MCF 10A (cell line): ENCODE results near the gene CADPS. TPM values are rescaled to one million over a fixed set of nuclear protein-coding genes. Genes with fewer than 3 reads are reported as not detected.

ENCODE experiments used
- BruUV-seq: library from RNA; stranded (reverse); fragments of 400-500 nt; replicated peaks from 2 replicates; lab custom pipeline; 2021; lab: Mats Ljungman, UMichigan
- CTCF ChIA-PET: fragments of 300-600 bp; sonication (Branson Sonifier 250); formaldehyde crosslinking; extraction: SDS; loops from one replicate; lab custom pipeline; 2021; ENCODE audit warnings: antibody characterized with exemption, inconsistent platforms; lab: Yijun Ruan, JAX
- POLR2A ChIA-PET: fragments of 300-600, 350-650 bp; sonication (Branson Sonifier 250); formaldehyde crosslinking; extraction: SDS; loops from one replicate; lab custom pipeline; 2020; ENCODE audit warnings: antibody characterized with exemption, inconsistent platforms; lab: Yijun Ruan, JAX
- DNase-seq: peaks from one replicate; pipeline ENCODE4 v3.0.0-alpha.2; 2018; ENCODE audit not compliant: unreplicated experiment
- H3K27ac Mint-ChIP-seq: one replicate; pipeline ENCODE4 v1.8.0; 2022; ENCODE audit warnings: mild to moderate bottlenecking, low read depth, mixed read lengths; ENCODE audit not compliant: unreplicated experiment
- H3K27me3 Mint-ChIP-seq: one replicate; pipeline ENCODE4 v1.8.0; 2022; ENCODE audit warnings: mixed read lengths; ENCODE audit not compliant: insufficient read depth, unreplicated experiment
- H3K36me3 Mint-ChIP-seq: one replicate; pipeline ENCODE4 v1.8.0; 2022; ENCODE audit warnings: mild to moderate bottlenecking, moderate library complexity, mixed read lengths; ENCODE audit not compliant: insufficient read depth, unreplicated experiment
- H3K4me1 Mint-ChIP-seq: one replicate; pipeline ENCODE4 v1.8.0; 2022; ENCODE audit warnings: mixed read lengths; ENCODE audit not compliant: insufficient read depth, unreplicated experiment
- H3K4me3 Mint-ChIP-seq: one replicate; pipeline ENCODE4 v1.8.0; 2022; ENCODE audit warnings: mild to moderate bottlenecking, moderate library complexity, mixed read lengths; ENCODE audit not compliant: unreplicated experiment
- H3K9me3 Mint-ChIP-seq: one replicate; pipeline ENCODE4 v1.8.0; 2022; ENCODE audit warnings: mixed read lengths; ENCODE audit not compliant: unreplicated experiment
- intact Hi-C: fragments of 100-400 bp; cut with micrococcal nuclease; formaldehyde crosslinking; loops from 2 replicates; pipeline ENCODE4 v1.14.1; 2022
- total RNA-seq: library from RNA; stranded (reverse); gene quantifications from 2 replicates; pipeline ENCODE4 v1.2.3, GENCODE V29; 2022
- TF ChIP-seq, protein P1 (sequence below): fragments of 200-600 bp; IDR thresholded peaks from one replicate; pipeline ENCODE4 v1.8.0; 2022; ENCODE audit warnings: antibody characterized with exemption, mild to moderate bottlenecking; ENCODE audit not compliant: unreplicated experiment

Gene CADPS
- total RNA-seq, 1 experiment from 2014 or later = not detected

DNA sequence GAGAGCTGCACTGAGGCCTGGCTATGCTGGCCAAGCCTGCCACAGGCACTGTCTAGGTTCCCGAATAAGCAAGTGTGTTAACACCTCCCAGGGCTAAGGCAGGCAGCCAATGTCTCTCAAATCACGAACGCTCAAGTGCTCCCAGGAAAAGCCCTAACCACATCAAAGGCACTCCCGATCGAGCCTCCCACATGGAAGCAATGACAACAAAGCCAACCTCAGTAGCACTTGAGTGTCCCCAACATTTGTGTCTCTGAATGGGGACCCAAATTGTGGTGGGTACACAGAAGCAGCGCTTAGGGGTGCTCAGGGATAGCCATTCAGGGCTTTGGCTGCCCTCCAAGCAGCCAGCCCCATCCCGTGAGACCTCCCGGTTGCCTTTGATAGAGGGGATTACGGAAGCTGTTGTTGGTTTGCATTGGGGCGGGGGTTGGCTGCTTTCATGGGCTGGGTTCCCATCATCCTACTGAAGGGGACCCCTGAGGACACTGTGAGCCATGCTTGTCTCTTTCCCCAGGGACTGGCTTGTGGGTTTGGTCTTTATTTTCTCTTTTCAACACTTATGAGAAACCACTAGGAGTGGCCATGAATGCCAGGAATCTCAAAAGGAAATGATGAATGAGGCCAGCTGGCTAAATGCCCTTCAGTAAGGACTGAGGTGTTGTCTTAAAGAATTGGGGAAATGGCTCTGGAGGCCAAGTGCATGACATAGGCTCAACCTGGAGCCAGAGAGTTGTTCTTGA is 267.8 kb downstream of the CADPS start:
- CTCF ChIA-PET = interaction anchor here (3.9 kb wide), 1 partner anchor 15 kb away, joined by 27 read pairs; no protein-coding TSS in a partner anchor
- DNase-seq = peak; percentile 98
- H3K36me3 Mint-ChIP-seq = no peaks in the 10 kb centered on the region
- no peaks in the 10 kb centered on the region for H3K27me3 Mint-ChIP-seq
- no peaks in the 10 kb centered on the region for H3K9me3 Mint-ChIP-seq
- intact Hi-C loops = no loop called here
- TF ChIP-seq, protein P1, sequence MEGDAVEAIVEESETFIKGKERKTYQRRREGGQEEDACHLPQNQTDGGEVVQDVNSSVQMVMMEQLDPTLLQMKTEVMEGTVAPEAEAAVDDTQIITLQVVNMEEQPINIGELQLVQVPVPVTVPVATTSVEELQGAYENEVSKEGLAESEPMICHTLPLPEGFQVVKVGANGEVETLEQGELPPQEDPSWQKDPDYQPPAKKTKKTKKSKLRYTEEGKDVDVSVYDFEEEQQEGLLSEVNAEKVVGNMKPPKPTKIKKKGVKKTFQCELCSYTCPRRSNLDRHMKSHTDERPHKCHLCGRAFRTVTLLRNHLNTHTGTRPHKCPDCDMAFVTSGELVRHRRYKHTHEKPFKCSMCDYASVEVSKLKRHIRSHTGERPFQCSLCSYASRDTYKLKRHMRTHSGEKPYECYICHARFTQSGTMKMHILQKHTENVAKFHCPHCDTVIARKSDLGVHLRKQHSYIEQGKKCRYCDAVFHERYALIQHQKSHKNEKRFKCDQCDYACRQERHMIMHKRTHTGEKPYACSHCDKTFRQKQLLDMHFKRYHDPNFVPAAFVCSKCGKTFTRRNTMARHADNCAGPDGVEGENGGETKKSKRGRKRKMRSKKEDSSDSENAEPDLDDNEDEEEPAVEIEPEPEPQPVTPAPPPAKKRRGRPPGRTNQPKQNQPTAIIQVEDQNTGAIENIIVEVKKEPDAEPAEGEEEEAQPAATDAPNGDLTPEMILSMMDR = no peak
- POLR2A ChIA-PET = interaction anchor here (0.5 to 0.8 kb wide), 5 partner anchors 15 to 1187 kb away, joined by 3 to 4 read pairs (median 3); no protein-coding TSS in a partner anchor
- peak overlapping the region; percentile 44 for H3K4me3 Mint-ChIP-seq
- peak overlapping the region; percentile 82 for H3K27ac Mint-ChIP-seq
- no TSS peak for BruUV-seq
- H3K4me1 Mint-ChIP-seq = peaks cover 60% of the 10 kb centered on the region

DNA sequence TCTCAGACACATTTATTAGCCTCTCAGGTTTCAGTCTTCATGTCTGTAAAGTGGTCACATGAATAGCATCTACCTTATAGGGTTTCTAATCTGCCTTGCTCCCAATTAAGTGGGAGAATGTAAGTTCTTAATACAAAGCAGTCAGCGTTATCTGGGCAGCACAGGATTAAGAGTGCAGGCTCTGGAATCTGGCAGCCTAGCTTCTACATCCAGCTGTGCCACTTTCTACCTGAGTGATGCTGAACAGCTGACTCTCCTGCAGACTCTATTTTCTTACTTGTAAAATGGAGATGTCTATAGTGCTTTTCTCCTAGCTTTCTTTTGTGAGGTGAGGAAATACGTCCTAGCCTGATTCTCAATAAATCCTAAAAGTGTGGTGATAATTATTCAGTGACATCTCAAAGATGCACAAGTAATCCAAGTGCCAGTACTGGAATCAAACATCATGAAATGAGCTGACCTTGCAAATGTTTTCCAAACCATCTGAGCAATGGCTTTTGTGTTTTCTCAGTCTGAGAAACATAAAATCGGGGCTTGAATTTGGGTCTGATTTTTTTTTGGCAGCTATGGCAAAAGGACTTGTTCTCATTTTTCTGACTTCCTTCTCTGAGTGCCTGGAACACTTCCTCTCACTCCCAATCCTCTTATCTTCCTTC is 269.7 kb downstream of the CADPS start:
- BruUV-seq = no TSS peak
- Mint-ChIP-seq H3K36me3 (no peaks in the 10 kb centered on the region), H3K27ac (peak overlapping the region; percentile 95), H3K4me1 (peaks cover 56% of the 10 kb centered on the region), H3K4me3 (no peak overlapping the region), H3K27me3 (no peaks in the 10 kb centered on the region), H3K9me3 (no peaks in the 10 kb centered on the region)
- DNase-seq = no peak
- TF ChIP-seq, protein P1 = no peak
- intact Hi-C loops = no loop called here
- ChIA-PET CTCF (interaction anchor here (0.5 to 3.9 kb wide), 5 partner anchors 17 to 406 kb away, joined by 3 to 27 read pairs (median 3); no protein-coding TSS in a partner anchor), POLR2A (interaction anchor here (0.6 to 1.0 kb wide), 3 partner anchors 9 to 1306 kb away, joined by 3 to 4 read pairs (median 3); no protein-coding TSS in a partner anchor)

DNA sequence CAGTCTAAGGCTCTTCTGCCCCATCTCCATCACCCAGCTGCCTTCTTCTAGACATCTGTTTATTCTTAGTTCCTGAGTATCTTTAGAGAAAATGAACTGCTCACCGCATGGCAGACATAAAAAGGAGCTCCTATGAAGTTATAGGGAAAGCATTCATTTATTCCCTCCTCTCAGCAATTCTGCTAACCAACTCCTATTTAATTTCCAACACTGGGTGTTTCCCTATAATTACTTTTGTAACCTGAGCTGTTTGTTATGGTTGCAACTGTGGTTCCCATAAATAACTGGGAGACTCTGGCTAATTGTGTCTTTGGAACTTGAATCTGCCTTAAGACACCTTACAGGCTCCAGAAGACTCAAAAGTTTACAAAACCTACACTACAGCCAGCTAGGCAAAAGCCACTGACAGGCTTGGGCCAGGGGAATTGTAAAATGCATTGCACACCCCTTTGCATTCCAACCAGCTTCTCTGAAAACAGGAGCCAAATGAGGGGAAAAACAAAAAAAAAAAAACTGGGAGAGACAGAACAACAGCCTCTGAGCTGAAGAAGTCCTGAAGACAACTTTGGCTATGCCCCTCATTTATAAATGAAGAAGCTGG is 270.4 kb downstream of the CADPS start:
- Mint-ChIP-seq H3K27me3 (no peaks in the 10 kb centered on the region), H3K9me3 (no peaks in the 10 kb centered on the region), H3K4me1 (peaks cover 56% of the 10 kb centered on the region), H3K27ac (peak overlapping the region; percentile 95), H3K4me3 (peak overlapping the region; percentile 4), H3K36me3 (no peaks in the 10 kb centered on the region)
- CTCF ChIA-PET = interaction anchor here (0.6 to 3.9 kb wide), 9 partner anchors 9 to 1319 kb away, joined by 3 to 27 read pairs (median 3); no protein-coding TSS in a partner anchor
- POLR2A ChIA-PET = interaction anchor here (0.6 to 2.7 kb wide), 10 partner anchors 9 to 1306 kb away, joined by 3 to 13 read pairs (median 4); no protein-coding TSS in a partner anchor
- intact Hi-C loops = no loop called here
- TF ChIP-seq, protein P1 = no peak
- peak; percentile 45 for DNase-seq
- BruUV-seq = no TSS peak
